ENCODE data around the gene PKP3. TPM values are rescaled to one million over a fixed set of nuclear protein-coding genes. Genes with fewer than 3 reads are reported as not detected.
"Not testable (repeated sequence)": the region's sequence is repeated elsewhere in the genome, so short reads cannot be mapped to it uniquely, and the experiment has no call there.

Gene PKP3
- total RNA-seq, 1 experiment from 2014 or later = 7.9 TPM

GRCh38 chr11:428295-428694 is 34.3 kb downstream of the PKP3 start:
- no peak for DNase-seq (ENCODE audit: low read depth)

GRCh38 chr11:429391-429790 is 35.4 kb downstream of the PKP3 start:
- DNase-seq (ENCODE audit: low read depth) = no peak

GRCh38 chr11:429931-430456 is 36.0 kb downstream of the PKP3 start:
- DNase-seq (ENCODE audit: low read depth) = no peak

- DNase-seq (ENCODE audit: low read depth) = no peak
Observed at GRCh38 chr11:431921-432320, 37.9 kb downstream of the PKP3 start.

GRCh38 chr11:432501-433100 is 38.6 kb downstream of the PKP3 start:
- DNase-seq (ENCODE audit: low read depth) = no peak

- DNase-seq (ENCODE audit: low read depth) = no peak
Observed at GRCh38 chr11:433111-433510, 39.1 kb downstream of the PKP3 start.

- DNase-seq (ENCODE audit: low read depth) = no peak
Observed at GRCh38 chr11:433641-434040, 39.6 kb downstream of the PKP3 start.

- DNase-seq (ENCODE audit: low read depth) = no peak
Observed at GRCh38 chr11:434496-434895, 40.5 kb downstream of the PKP3 start.

- not testable (repeated sequence) for DNase-seq (ENCODE audit: low read depth)
Observed at GRCh38 chr11:434999-435740, 41.2 kb downstream of the PKP3 start.

GRCh38 chr11:437228-437870 is 43.3 kb downstream of the PKP3 start:
- DNase-seq (ENCODE audit: low read depth) = no peak

GRCh38 chr11:438101-438844 is 44.3 kb downstream of the PKP3 start:
- DNase-seq (ENCODE audit: low read depth) = no peak

- DNase-seq (ENCODE audit: low read depth) = no peak
Observed at GRCh38 chr11:439315-440064, 45.5 kb downstream of the PKP3 start.

- DNase-seq (ENCODE audit: low read depth) = peak; percentile 24
Observed at GRCh38 chr11:440065-441042, 46.3 kb downstream of the PKP3 start.

- DNase-seq (ENCODE audit: low read depth) = no peak
Observed at GRCh38 chr11:441043-441417, 47.0 kb downstream of the PKP3 start.

- no peak for DNase-seq (ENCODE audit: low read depth)
Observed at GRCh38 chr11:441418-442274, 47.6 kb downstream of the PKP3 start, which contains the start of gene ANO9. TSS of gene ANO9 (minus strand) at chr11:442011. CDS start at chr11:441926, 85 bp downstream.

GRCh38 chr11:442611-443081 is 48.6 kb downstream of the PKP3 start:
- no peak for DNase-seq (ENCODE audit: low read depth)

- peak; percentile 53 for DNase-seq (ENCODE audit: low read depth)
Observed at GRCh38 chr11:443542-444199, 49.7 kb downstream of the PKP3 start.

- no peak for DNase-seq (ENCODE audit: low read depth)
Observed at GRCh38 chr11:444396-445144, 50.6 kb downstream of the PKP3 start.
